Astrocyte (in vitro differentiated cells and primary cell): ENCODE measurements around the gene TM9SF4.

Experiments used
- EZH2 ChIP-seq: IDR thresholded peaks from 2 replicates; pipeline ENCODE4 v1.6.1; 2012; ENCODE audit warnings: mild to moderate bottlenecking, low read length, inconsistent platforms; ENCODE audit not compliant: insufficient read depth
- TF ChIP-seq, protein P1 (sequence below): IDR thresholded peaks from 2 replicates; pipeline ENCODE4 v1.5.1; 2011; ENCODE audit warnings: low read depth, mild to moderate bottlenecking, inconsistent platforms, low read length, moderate library complexity; ENCODE audit not compliant: insufficient read depth

DNA sequence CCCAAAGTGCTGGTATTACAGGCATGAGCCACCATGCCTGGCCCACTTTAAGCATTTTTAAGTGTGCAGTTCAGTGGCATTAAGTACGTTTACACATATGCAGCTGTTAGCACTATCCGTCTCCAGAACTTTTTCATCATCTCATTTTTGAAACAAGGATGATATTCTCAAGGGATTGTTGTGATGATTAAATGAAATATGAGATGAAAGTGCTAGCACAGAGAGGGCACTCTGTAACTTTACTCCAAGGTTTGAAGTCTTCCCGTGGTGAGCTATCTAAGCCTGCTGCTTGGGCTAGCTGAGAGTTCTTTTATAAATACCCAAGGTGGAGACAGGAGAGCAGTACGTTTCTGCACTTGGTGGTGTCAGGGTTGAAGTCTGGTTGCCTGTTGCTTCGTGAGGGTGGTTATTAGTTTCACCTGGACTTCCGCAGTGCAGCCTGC lies 6.6 kb downstream of the TM9SF4 start:
- TF ChIP-seq, protein P1, sequence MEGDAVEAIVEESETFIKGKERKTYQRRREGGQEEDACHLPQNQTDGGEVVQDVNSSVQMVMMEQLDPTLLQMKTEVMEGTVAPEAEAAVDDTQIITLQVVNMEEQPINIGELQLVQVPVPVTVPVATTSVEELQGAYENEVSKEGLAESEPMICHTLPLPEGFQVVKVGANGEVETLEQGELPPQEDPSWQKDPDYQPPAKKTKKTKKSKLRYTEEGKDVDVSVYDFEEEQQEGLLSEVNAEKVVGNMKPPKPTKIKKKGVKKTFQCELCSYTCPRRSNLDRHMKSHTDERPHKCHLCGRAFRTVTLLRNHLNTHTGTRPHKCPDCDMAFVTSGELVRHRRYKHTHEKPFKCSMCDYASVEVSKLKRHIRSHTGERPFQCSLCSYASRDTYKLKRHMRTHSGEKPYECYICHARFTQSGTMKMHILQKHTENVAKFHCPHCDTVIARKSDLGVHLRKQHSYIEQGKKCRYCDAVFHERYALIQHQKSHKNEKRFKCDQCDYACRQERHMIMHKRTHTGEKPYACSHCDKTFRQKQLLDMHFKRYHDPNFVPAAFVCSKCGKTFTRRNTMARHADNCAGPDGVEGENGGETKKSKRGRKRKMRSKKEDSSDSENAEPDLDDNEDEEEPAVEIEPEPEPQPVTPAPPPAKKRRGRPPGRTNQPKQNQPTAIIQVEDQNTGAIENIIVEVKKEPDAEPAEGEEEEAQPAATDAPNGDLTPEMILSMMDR = no peak
- no peak for TF ChIP-seq EZH2
